Measurements from ENCODE around the gene VWF. TPM values are rescaled to one million over a fixed set of nuclear protein-coding genes. Genes with fewer than 3 reads are reported as not detected.

Gene VWF
- total and polyA plus RNA-seq, 2 of the 4 experiments (the other 2 are of a cell fraction), result under 0.01 to 0.09 TPM

- Histone ChIP-seq H3K14ac (replicated peaks; ENCODE audit: low read depth, low read length) (no peak overlapping the region), H3K36me3 (ENCODE audit: control insufficient read depth, insufficient read depth, low read length) (no peaks in the 10 kb centered on the region), H3K23ac (ENCODE audit: low read depth, low read length) (no peak overlapping the region), H4K20me1 (ENCODE audit: insufficient read depth, low read length) (no peaks in the 10 kb centered on the region), H3K18ac (ENCODE audit: low read depth, low read length) (no peak overlapping the region), H3K4ac (ENCODE audit: low read depth, low read length) (no peak overlapping the region), H3K9me1 (ENCODE audit: insufficient read depth, low read length) (no peaks in the 10 kb centered on the region), H2BK15ac (ENCODE audit: low read depth, low read length) (no peak overlapping the region), H3K4me1 (ENCODE audit: control insufficient read depth, insufficient read depth, low read length) (no peaks in the 10 kb centered on the region), H3K79me1 (ENCODE audit: low read depth in 1 of 2, low read length in 2 of 2) (no peaks in the 10 kb centered on the region), H4K5ac (ENCODE audit: low read depth, low read length) (no peak overlapping the region), H2AK5ac (ENCODE audit: low read depth, low read length) (no peak overlapping the region), H2AK9ac (replicated peaks; ENCODE audit: low read depth, low read length, poor library complexity) (no peak overlapping the region), H2AFZ (replicated peaks; ENCODE audit: low read length, poor library complexity) (no peak overlapping the region), H3K27me3 (ENCODE audit: control insufficient read depth, insufficient read depth, low read length) (peaks cover 13% of the 10 kb centered on the region), H3K4me2 (ENCODE audit: low read depth, low read length) (no peak overlapping the region), H4K91ac (ENCODE audit: insufficient read depth, low read depth, low read length) (no peak overlapping the region), H3K27ac (ENCODE audit: insufficient read depth, low read length) (no peak overlapping the region), H3K9ac (ENCODE audit: low read depth, low read length) (no peak overlapping the region), H3K9me3 (ENCODE audit: control insufficient read depth, insufficient read depth, low read length) (no peaks in the 10 kb centered on the region), H3K4me3 (ENCODE audit: insufficient read depth, low read depth, low read length) (no peak overlapping the region), H2BK5ac (ENCODE audit: low read depth, low read length, poor library complexity, severe bottlenecking) (peak overlapping the region; percentile 37), H3K56ac (ENCODE audit: extremely low read depth, insufficient read depth, low read length) (no peak overlapping the region), H2BK20ac (ENCODE audit: low read depth, low read length) (no peak overlapping the region), H2BK120ac (ENCODE audit: low read depth, low read length) (no peak overlapping the region), H4K8ac (ENCODE audit: low read depth in 2 of 2, low read length in 2 of 2) (no peak overlapping the region)
- ATAC-seq (ENCODE audit: low read depth) (no peak), DNase-seq (no peak)
- ChIA-PET CTCF (no interaction called here), POLR2A (ENCODE audit: unreplicated experiment) (no interaction called here)
- BruUV-seq (replicated peaks), result no TSS peak
- 24% methylated on average over 4 of the region's 14 CpGs; no CpG with 5 or more reads in 1 of the 2 experiments for WGBS, 2 experiments (ENCODE audit: extremely low coverage in 2 of 2, insufficient read length in 1 of 2)
- intact Hi-C loops (cut with micrococcal nuclease), result no loop called here
- no peak for TF ChIP-seq RAD21 (IDR thresholded peaks at IDR 0.05; ENCODE audit: low read length)
- no peak for TF ChIP-seq FOS (IDR thresholded peaks at IDR 0.05; ENCODE audit: low read depth, low read length)
- no peak for TF ChIP-seq USF2 (IDR thresholded peaks at IDR 0.05; ENCODE audit: low read depth, low read length)
- TF ChIP-seq MAZ (IDR thresholded peaks at IDR 0.05; ENCODE audit: borderline replicate concordance, low read depth, low read length), result no peak
- no peak for TF ChIP-seq POLR2A (IDR thresholded peaks at IDR 0.05; ENCODE audit: low read depth, low read length)
- TF ChIP-seq SMC3 (IDR thresholded peaks at IDR 0.05; ENCODE audit: low read depth, low read length), result no peak
- TF ChIP-seq RCOR1 (IDR thresholded peaks at IDR 0.05; ENCODE audit: insufficient replicate concordance, low read length), result no peak
- TF ChIP-seq BHLHE40 (IDR thresholded peaks at IDR 0.05; ENCODE audit: low read depth, low read length), result no peak
- TF ChIP-seq RFX5 (IDR thresholded peaks at IDR 0.05; ENCODE audit: low read depth, low read length), result no peak
- no peak for TF ChIP-seq CHD1 (IDR thresholded peaks at IDR 0.05; ENCODE audit: low read depth, low read length)
- no peak for TF ChIP-seq MAFK (IDR thresholded peaks at IDR 0.05; ENCODE audit: low read depth, low read length)
- TF ChIP-seq CTCF (conservative IDR thresholded peaks at IDR 0.05; ENCODE audit: low read depth, low read length), result no peak
- TF ChIP-seq MXI1 (IDR thresholded peaks at IDR 0.05; ENCODE audit: borderline replicate concordance, low read depth, low read length), result no peak
- no peak for TF ChIP-seq CEBPB (IDR thresholded peaks at IDR 0.05; ENCODE audit: low read depth, low read length)
- no peak for TF ChIP-seq ELK1 (IDR thresholded peaks at IDR 0.05; ENCODE audit: borderline replicate concordance, low read depth, low read length)
- TF ChIP-seq NFE2L2 (IDR thresholded peaks at IDR 0.05; ENCODE audit: low read depth, low read length), result no peak
- in situ Hi-C loops (cut with MboI; ENCODE audit: low sequenced_read_pairs), result no loop called here
- dilution Hi-C loops (cut with HindIII; ENCODE audit: low sequenced_read_pairs, unreplicated experiment), result no loop called here
Measured at GRCh38 chr12:5923043-5923605, 201.3 kb downstream of the VWF start.

Data from IMR-90 (cell line).